Aorta (tissue), 5 donors: ENCODE results near the gene B4GAT1. TPM values are rescaled to one million over a fixed set of nuclear protein-coding genes. Genes with fewer than 3 reads are reported as not detected.
"Not testable (repeated sequence)": the region's sequence is repeated elsewhere in the genome, so short reads cannot be mapped to it uniquely, and the experiment has no call there.

Source experiments
- ATAC-seq: fragments of 200-7000 bp; cut with Tn5 transposase; one replicate; pipeline ENCODE4 v1.9.1; 2022; ENCODE audit warnings: moderate library complexity; ENCODE audit not compliant: low FRiP score
- DNase-seq, 2 donors: peaks; one replicate each; pipeline ENCODE4 v3.0.0-alpha.2; 2020
- H3K27ac ChIP-seq, 2 donors: one replicate each; pipeline ENCODE4 v1.5.1; 2013; ENCODE audit warnings: low read length in 2 of 2, mild to moderate bottlenecking in 2 of 2, moderate library complexity in 2 of 2, control low read depth in 1 of 2, inconsistent platforms in 1 of 2, low read depth in 1 of 2
- H3K27me3 ChIP-seq, 2 donors: one replicate each; pipeline ENCODE4 v1.6.1; 2013; ENCODE audit warnings: control low read depth in 1 of 2, low read length in 1 of 2, mild to moderate bottlenecking in 1 of 2, moderate library complexity in 1 of 2; ENCODE audit not compliant: insufficient read depth in 2 of 2, control insufficient read depth in 1 of 2
- H3K36me3 ChIP-seq, 2 donors: one replicate each; pipeline ENCODE4 v1.6.1; 2013; ENCODE audit warnings: control low read depth in 1 of 2, low read length in 1 of 2, mild to moderate bottlenecking in 1 of 2; ENCODE audit not compliant: insufficient read depth in 2 of 2, control insufficient read depth in 1 of 2
- H3K4me1 ChIP-seq, 2 donors: one replicate each; pipeline ENCODE4 v1.6.1; 2013; ENCODE audit warnings: low read length in 2 of 2, control low read depth in 1 of 2, mild to moderate bottlenecking in 1 of 2, moderate library complexity in 1 of 2; ENCODE audit not compliant: insufficient read depth in 2 of 2, control insufficient read depth in 1 of 2
- H3K4me3 ChIP-seq, 2 donors: one replicate each; pipeline ENCODE4 v1.5.1; 2013; ENCODE audit warnings: low read length in 2 of 2, control low read depth in 1 of 2, mild to moderate bottlenecking in 1 of 2
- H3K9me3 ChIP-seq: one replicate; pipeline ENCODE4 v1.6.1; 2013; ENCODE audit warnings: mild to moderate bottlenecking, low read length; ENCODE audit not compliant: control insufficient read depth
- WGBS, 2 donors: extraction: QIAGEN DNeasy Blood & Tissue Kit; methylation state at CpG; one replicate each; pipeline ENCODE4 v1.1.7; 2013; 5-methylcytosine and 5-hydroxymethylcytosine counted together
- intact Hi-C, 2 donors: fragments of 100-400 bp; cut with DNase I; formaldehyde crosslinking; loops; one replicate each; pipeline versions ENCODE4 v1.14.2 to v1.15.0; 2022
- polyA plus RNA-seq, 2 donors: library from polyadenylated mRNA; stranded (reverse); fragments of 200-250 nt; gene quantifications; one replicate each; pipeline ENCODE4 v1.2.3, GENCODE V29; 2013
- total RNA-seq, 2 donors: library from RNA; stranded (reverse); fragmentation: NEBNext Ultra II Directional; extraction: Animal tissue kit (Norgen Biotek cat#: 25700); gene quantifications; one replicate each; pipeline ENCODE4 v1.2.1, GENCODE V29; 2021
- donor health status: healthy with polysubstance abuse.
- donor health status: Bipolar disorder and iron deficiency.
- donor health status: DM: no; HTN: no; CAD: no.
- donor health status: DM: no; HTN: no; CAD: no.
- donor health status: DM: yes; HTN: yes; CAD: no.

The B4GAT1 gene
- total and polyA plus RNA-seq, 4 donors = 7.0 to 18.8 (median 15.0) TPM

DNA sequence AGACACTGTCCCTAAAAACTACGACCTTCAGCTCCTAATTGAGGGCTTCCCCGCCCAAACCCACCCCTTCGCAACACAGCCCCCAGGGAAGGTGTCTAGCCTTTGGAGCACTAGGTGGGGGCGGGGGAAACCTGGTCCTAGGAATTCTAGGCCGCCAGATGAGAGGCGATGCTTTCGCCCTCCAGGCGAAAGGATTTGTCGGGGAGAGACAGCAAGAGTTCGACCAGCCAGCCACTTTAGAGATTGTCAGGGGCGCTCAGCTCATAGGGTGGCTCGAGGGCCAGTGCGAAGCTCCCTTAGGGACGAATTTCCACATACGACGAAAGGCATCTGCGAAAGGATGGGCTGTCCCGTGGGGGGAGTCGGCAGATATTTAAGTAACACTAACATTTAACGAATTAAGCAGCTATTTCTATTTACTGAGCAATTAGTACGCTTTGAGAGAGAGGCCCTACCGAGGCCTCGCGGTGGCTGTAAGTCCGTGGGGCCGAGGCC lies 35.9 kb downstream of the B4GAT1 start:
- Histone ChIP-seq H3K4me3 (no peak overlapping the region), H3K36me3 (no peaks in the 10 kb centered on the region), H3K9me3 (no peaks in the 10 kb centered on the region), H3K27me3 (no peaks in the 10 kb centered on the region), H3K4me1 (no peaks in the 10 kb centered on the region), H3K27ac (no peak overlapping the region)
- ATAC-seq (no peak), DNase-seq (no peak)
- intact Hi-C loops = loop anchor here in 1 of 2 donors (1.0 kb wide), 1 partner anchor 17 kb away; no protein-coding TSS in a partner anchor
- 26 to 28% methylated on average over 26 of the region's 26 CpGs for WGBS, 2 donors

DNA sequence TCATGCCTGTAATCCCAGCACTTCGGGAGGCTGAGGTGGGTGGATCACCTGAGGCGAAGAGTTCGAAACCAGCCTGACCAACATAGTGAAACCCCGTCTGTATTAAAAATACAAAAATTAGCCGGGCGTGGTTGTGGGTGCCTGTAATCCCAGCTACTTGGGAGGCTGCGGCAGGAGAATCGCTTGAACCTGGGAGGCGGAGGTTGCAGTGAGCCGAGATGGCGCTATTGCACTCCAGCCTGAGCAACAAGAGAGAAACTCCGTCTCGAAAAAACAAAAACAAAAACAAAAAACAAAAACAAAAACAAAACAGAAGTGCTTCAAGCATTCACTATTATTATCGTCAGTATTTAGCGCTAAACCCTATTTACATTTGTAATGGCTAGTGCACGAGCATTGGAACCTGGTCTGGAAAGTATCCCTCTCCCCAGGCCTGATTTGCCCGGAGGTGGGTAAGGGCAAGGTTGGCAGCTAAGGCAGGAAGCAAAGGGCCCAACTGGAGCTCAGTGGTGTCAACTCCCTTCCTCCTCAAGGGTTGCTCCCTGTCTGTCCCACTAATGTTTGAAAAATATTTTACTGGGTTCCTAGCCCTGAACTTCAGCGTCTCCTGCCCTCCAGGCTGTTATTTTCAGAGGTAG lies 36.5 kb downstream of the B4GAT1 start:
- intact Hi-C loops = loop anchor here in 1 of 2 donors (1.0 kb wide), 1 partner anchor 17 kb away; no protein-coding TSS in a partner anchor
- not testable (repeated sequence) for H3K27me3 ChIP-seq, ATAC-seq, H3K36me3 ChIP-seq, H3K9me3 ChIP-seq, H3K4me1 ChIP-seq, H3K4me3 ChIP-seq, DNase-seq, H3K27ac ChIP-seq
- 74 to 78% methylated on average over 18 of the region's 18 CpGs for WGBS, 2 donors

DNA sequence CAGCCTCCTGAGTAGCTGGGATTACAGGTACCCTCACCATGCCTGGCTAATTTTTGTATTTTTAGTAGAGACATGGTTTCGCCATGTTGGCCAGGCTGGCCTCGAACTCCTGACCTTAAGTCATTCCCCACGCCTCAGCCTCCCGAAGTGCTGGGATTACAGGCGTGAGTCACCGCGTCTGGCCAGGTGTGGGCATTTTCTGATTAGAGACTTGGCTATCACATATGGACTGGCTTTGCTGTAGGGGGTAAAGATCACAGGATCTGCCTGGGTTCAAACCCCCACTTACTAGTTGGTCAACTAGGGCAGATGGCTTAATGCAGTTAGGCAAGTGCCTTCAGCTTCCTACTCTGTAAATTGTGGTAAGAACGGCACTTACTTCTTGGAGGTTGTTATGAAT lies 37.1 kb downstream of the B4GAT1 start:
- Histone ChIP-seq H3K27ac (no peak overlapping the region), H3K4me1 (no peaks in the 10 kb centered on the region), H3K9me3 (no peaks in the 10 kb centered on the region), H3K27me3 (no peaks in the 10 kb centered on the region), H3K4me3 (no peak overlapping the region), H3K36me3 (no peaks in the 10 kb centered on the region)
- intact Hi-C loops = no loop called here
- 76% methylated on average over 8 of the region's 8 CpGs for WGBS, 2 donors
- no peak for DNase-seq
- no peak for ATAC-seq

DNA sequence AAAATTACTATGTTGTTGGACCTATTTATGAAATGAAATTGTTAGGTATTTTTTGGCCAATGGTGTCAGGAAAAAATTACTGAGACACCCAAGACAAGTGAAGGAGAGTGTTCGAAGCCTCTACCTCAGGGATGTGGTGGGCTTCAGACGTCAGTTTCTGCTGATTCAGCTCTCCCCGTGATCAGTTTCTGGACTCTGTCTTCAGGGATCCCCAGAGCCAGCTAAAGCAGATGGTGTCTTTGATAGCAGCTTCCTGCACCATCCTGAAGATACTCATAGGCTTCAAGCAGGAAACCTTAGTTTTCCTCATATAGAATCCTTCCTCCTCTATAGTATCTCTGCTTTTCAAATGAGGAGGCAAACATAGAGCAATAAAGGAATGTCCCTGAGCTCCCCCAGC lies 38.0 kb downstream of the B4GAT1 start:
- ATAC-seq = no peak
- Histone ChIP-seq H3K4me3 (no peak overlapping the region), H3K36me3 (no peaks in the 10 kb centered on the region), H3K27me3 (no peaks in the 10 kb centered on the region), H3K9me3 (no peaks in the 10 kb centered on the region), H3K27ac (no peak overlapping the region), H3K4me1 (no peaks in the 10 kb centered on the region)
- no peak for DNase-seq
- 44 to 48% methylated on average over 3 of the region's 3 CpGs for WGBS, 2 donors
- intact Hi-C loops = no loop called here

DNA sequence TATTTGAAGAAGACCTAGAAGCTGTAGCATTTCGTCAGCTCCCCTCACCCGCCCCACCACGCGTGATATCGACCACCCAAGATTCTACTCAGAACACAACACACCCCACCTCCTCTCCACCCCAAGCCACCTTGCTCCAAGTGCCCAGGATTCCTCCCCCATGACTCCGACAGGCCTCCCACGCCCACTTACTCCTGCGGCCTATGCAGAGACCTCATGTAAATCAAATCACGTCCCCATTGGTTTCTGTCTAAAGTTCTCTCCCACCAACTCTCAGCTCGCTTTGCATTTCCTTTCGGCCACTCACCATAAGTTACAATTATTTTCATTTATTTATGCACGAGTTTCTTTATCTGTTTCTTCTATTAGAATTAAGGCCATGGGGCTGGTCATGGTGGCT lies 44.8 kb downstream of the B4GAT1 start:
- no peaks in the 10 kb centered on the region for H3K4me1 ChIP-seq
- intact Hi-C loops = no loop called here
- WGBS, 2 donors = 86 to 87% methylated on average over 12 of the region's 12 CpGs
- no peaks in the 10 kb centered on the region for H3K9me3 ChIP-seq
- H3K36me3 ChIP-seq = no peaks in the 10 kb centered on the region
- no peaks in the 10 kb centered on the region for H3K27me3 ChIP-seq
- ATAC-seq = no peak
- DNase-seq = no peak
- no peak overlapping the region for H3K27ac ChIP-seq
- no peak overlapping the region for H3K4me3 ChIP-seq

DNA sequence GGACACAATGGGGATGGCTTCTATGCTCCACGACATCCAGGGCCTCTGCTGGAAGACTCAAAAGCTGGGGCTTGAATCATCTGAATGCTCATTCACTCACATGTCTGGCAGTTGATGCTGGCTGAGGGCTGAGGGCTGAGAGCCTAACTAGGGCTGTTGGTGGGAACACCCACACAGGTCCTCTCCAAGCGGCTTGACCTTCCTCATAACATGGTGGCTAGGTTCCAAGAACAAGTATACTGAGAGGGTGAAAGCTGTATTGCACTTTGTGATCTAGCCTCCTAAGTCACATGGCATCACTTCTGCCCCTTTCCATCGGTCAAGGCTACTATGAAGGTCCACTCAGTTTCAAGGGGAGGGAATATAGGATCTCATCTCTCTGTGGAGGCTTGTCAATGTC lies 48.2 kb downstream of the B4GAT1 start:
- intact Hi-C loops = no loop called here
- Histone ChIP-seq H3K4me3 (no peak overlapping the region), H3K27ac (no peak overlapping the region), H3K4me1 (no peaks in the 10 kb centered on the region), H3K36me3 (no peaks in the 10 kb centered on the region), H3K9me3 (no peaks in the 10 kb centered on the region), H3K27me3 (no peaks in the 10 kb centered on the region)
- ATAC-seq = no peak
- no peak for DNase-seq
- 84% methylated on average over 3 of the region's 3 CpGs for WGBS, 2 donors

DNA sequence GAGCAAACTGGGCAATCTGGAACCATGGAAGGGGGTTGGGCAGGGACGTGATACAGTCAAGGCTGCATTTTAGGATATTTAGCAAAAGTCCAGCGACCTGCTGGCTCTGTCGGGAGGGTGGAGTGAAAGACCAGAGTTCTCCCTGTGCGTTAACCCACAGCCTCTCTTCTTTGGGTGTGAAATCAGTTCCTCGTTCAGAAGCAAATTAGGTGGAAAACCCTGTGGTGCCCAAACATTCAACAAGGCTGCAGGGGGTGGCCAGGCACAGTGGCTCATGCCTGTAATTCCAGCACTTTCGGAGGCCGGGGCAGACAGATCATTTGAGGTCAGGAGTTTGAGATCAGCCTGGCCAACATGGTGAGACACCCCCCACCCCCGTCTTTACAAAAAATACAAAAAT lies 49.8 kb downstream of the B4GAT1 start:
- Histone ChIP-seq H3K4me3 (no peak overlapping the region), H3K27ac (no peak overlapping the region), H3K27me3 (no peaks in the 10 kb centered on the region), H3K36me3 (no peaks in the 10 kb centered on the region), H3K4me1 (no peaks in the 10 kb centered on the region), H3K9me3 (no peaks in the 10 kb centered on the region)
- intact Hi-C loops = no loop called here
- 49 to 54% methylated on average over 8 of the region's 8 CpGs for WGBS, 2 donors
- no peak for DNase-seq
- ATAC-seq = no peak

Other genes with a start within 250 kb of the B4GAT1 start
- 10 to 100 TPM; 32.4 to 34.3 TPM for gene KLC2, start 89.9 kb downstream of the B4GAT1 start, total RNA-seq
- gene KLC2, start 89.9 kb downstream of the B4GAT1 start, polyA plus RNA-seq = 10 to 100 TPM; 14.8 to 27.0 TPM
- gene RAB1B, start 79.0 kb downstream of the B4GAT1 start, total RNA-seq = 100 to 1,000 TPM; 102 to 111 TPM
- gene RAB1B, start 79.0 kb downstream of the B4GAT1 start, polyA plus RNA-seq = 100 to 1,000 TPM; 125 to 130 TPM
- gene CNIH2, start 69.5 kb downstream of the B4GAT1 start, total RNA-seq = 1 to 10 TPM in 1 of 2 donors, under 1 TPM in 1; 0.75 to 1.1 TPM
- under 1 TPM in 1 of 2 donors, not detected in 1; 0.18 TPM for gene CNIH2, start 69.5 kb downstream of the B4GAT1 start, polyA plus RNA-seq
- 10 to 100 TPM; 73.2 to 75.5 TPM for gene YIF1A, start 58.5 kb downstream of the B4GAT1 start, total RNA-seq
- gene YIF1A, start 58.5 kb downstream of the B4GAT1 start, polyA plus RNA-seq = 100 to 1,000 TPM in 1 of 2 donors, 10 to 100 TPM in 1; 76.0 to 109 TPM
- under 1 TPM in 1 of 2 donors, not detected in 1; 0.13 TPM for gene TMEM151A, start 55.7 kb downstream of the B4GAT1 start, total RNA-seq
- not detected for gene TMEM151A, start 55.7 kb downstream of the B4GAT1 start, polyA plus RNA-seq
- 100 to 1,000 TPM in 1 of 2 donors, 10 to 100 TPM in 1; 38.6 to 118 TPM for gene CD248, start 30.6 kb downstream of the B4GAT1 start, total RNA-seq
- gene CD248, start 30.6 kb downstream of the B4GAT1 start, polyA plus RNA-seq = 1 to 10 TPM; 3.1 to 7.2 TPM
- 1 to 10 TPM; 8.3 to 9.1 TPM for gene RIN1, start 11.2 kb downstream of the B4GAT1 start, total RNA-seq
- gene RIN1, start 11.2 kb downstream of the B4GAT1 start, polyA plus RNA-seq = 10 to 100 TPM in 1 of 2 donors, 1 to 10 TPM in 1; 1.8 to 13.3 TPM
- 10 to 100 TPM; 21.5 to 22.4 TPM for gene BRMS1, start 2.5 kb downstream of the B4GAT1 start, total RNA-seq
- 10 to 100 TPM; 24.4 to 55.2 TPM for gene BRMS1, start 2.5 kb downstream of the B4GAT1 start, polyA plus RNA-seq
- gene SLC29A2, start 24.1 kb upstream of the B4GAT1 start, total RNA-seq = 1 to 10 TPM; 1.9 to 3.3 TPM
- 1 to 10 TPM in 1 of 2 donors, under 1 TPM in 1; 0.38 to 3.9 TPM for gene SLC29A2, start 24.1 kb upstream of the B4GAT1 start, polyA plus RNA-seq
- 1 to 10 TPM in 1 of 2 donors, under 1 TPM in 1; 0.54 to 7.0 TPM for gene NPAS4, start 73.4 kb upstream of the B4GAT1 start, total RNA-seq
- gene NPAS4, start 73.4 kb upstream of the B4GAT1 start, polyA plus RNA-seq = 1 to 10 TPM in 1 of 2 donors, not detected in 1; 2.5 TPM
- gene MRPL11, start 91.2 kb upstream of the B4GAT1 start, total RNA-seq = 10 to 100 TPM; 27.6 to 33.5 TPM
- 10 to 100 TPM; 40.1 to 54.5 TPM for gene MRPL11, start 91.2 kb upstream of the B4GAT1 start, polyA plus RNA-seq
- gene PELI3, start 119.3 kb upstream of the B4GAT1 start, total RNA-seq = 10 to 100 TPM; 11.5 to 15.7 TPM
- gene PELI3, start 119.3 kb upstream of the B4GAT1 start, polyA plus RNA-seq = 10 to 100 TPM; 14.3 to 16.3 TPM
- gene DPP3, start 132.8 kb upstream of the B4GAT1 start, total RNA-seq = 10 to 100 TPM; 15.5 to 24.8 TPM
- 10 to 100 TPM; 18.8 to 23.8 TPM for gene DPP3, start 132.8 kb upstream of the B4GAT1 start, polyA plus RNA-seq
- gene BBS1, start 163.0 kb upstream of the B4GAT1 start, total RNA-seq = 10 to 100 TPM; 27.2 to 58.1 TPM
- gene BBS1, start 163.0 kb upstream of the B4GAT1 start, polyA plus RNA-seq = 10 to 100 TPM; 18.9 to 34.9 TPM
- 10 to 100 TPM in 1 of 2 donors, 1 to 10 TPM in 1; 9.3 to 14.7 TPM for gene ZDHHC24, start 198.4 kb upstream of the B4GAT1 start, total RNA-seq
- gene ZDHHC24, start 198.4 kb upstream of the B4GAT1 start, polyA plus RNA-seq = 1 to 10 TPM; 4.1 to 9.3 TPM
- gene ACTN3, start 199.3 kb upstream of the B4GAT1 start, total RNA-seq = 1 to 10 TPM in 1 of 2 donors, not detected in 1; 3.0 TPM
- not detected for gene ACTN3, start 199.3 kb upstream of the B4GAT1 start, polyA plus RNA-seq
- 100 to 1,000 TPM in 1 of 2 donors, 10 to 100 TPM in 1; 38.3 to 110 TPM for gene CTSF, start 221.0 kb upstream of the B4GAT1 start, total RNA-seq
- 10 to 100 TPM; 52.1 to 98.5 TPM for gene CTSF, start 221.0 kb upstream of the B4GAT1 start, polyA plus RNA-seq
- gene CCDC87, start 245.4 kb upstream of the B4GAT1 start, total RNA-seq = under 1 TPM; 0.19 to 0.33 TPM
- gene CCDC87, start 245.4 kb upstream of the B4GAT1 start, polyA plus RNA-seq = under 1 TPM in 1 of 2 donors, not detected in 1; 0.10 TPM
- gene CCS, start 245.6 kb upstream of the B4GAT1 start, total RNA-seq = 10 to 100 TPM; 25.7 to 48.0 TPM
- 100 to 1,000 TPM in 1 of 2 donors, 10 to 100 TPM in 1; 29.8 to 287 TPM for gene CCS, start 245.6 kb upstream of the B4GAT1 start, polyA plus RNA-seq